Activated CD4-positive, alpha-beta T cell treated with anti-CD3 and anti-CD28 coated beads, Interleukin-2, amount 10 ng/mL, durations not matched to agents 24 days and 14 days (primary cell): Measurements from ENCODE around the gene DOCK1. TPM values are rescaled to one million over a fixed set of nuclear protein-coding genes. Genes with fewer than 3 reads are reported as not detected.

Experiments used
- DNase-seq: peaks from one replicate; pipeline ENCODE4 v3.0.0; 2022
- H3K27ac Mint-ChIP-seq: one replicate; pipeline ENCODE4 v1.8.0; 2022; ENCODE audit warnings: mild to moderate bottlenecking, mixed read lengths
- H3K27me3 Mint-ChIP-seq: one replicate; pipeline ENCODE4 v1.8.0; 2022; ENCODE audit warnings: mixed read lengths
- H3K36me3 Mint-ChIP-seq: one replicate; pipeline ENCODE4 v1.8.0; 2022; ENCODE audit warnings: low read depth, mild to moderate bottlenecking, mixed read lengths
- H3K4me1 Mint-ChIP-seq: one replicate; pipeline ENCODE4 v1.8.0; 2021; ENCODE audit warnings: mixed read lengths
- H3K4me3 Mint-ChIP-seq: one replicate; pipeline ENCODE4 v1.8.0; 2022; ENCODE audit warnings: mild to moderate bottlenecking, moderate library complexity, mixed read lengths
- H3K9me3 Mint-ChIP-seq: one replicate; pipeline ENCODE4 v1.8.0; 2021; ENCODE audit warnings: mixed read lengths
- intact Hi-C: fragments of 100-400 bp; cut with micrococcal nuclease; formaldehyde crosslinking; loops from one replicate; pipeline ENCODE4 v1.15.1; 2023
- total RNA-seq: library from RNA; stranded (reverse); gene quantifications from 2 replicates; pipeline ENCODE4 v1.2.3, GENCODE V29; 2022

DOCK1 gene
- total RNA-seq, 1 donor from 2014 or later: 1.5 TPM

DNA sequence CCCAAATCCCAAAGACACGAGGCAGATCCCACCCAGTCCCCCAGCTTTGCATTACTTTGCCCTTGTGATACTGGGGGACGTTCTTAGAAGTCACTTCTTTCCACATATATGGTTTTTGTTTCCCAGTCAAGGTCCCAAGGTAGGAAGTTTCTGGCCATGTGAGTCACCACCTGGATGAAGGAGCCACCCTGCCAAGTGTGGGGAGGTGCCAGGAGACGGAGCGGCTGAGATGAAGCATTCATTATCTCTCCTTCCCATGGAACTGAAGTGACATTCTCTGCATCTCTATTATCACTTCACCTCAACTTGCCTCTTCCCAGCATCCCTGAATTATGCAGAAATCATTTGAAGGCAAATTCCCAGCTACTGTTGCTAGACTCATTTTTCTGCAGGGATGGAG, 427.4 kb downstream of the DOCK1 start:
- Mint-ChIP-seq H3K36me3 (no peaks in the 10 kb centered on the region), H3K9me3 (no peaks in the 10 kb centered on the region), H3K27ac (no peak overlapping the region), H3K27me3 (peaks cover 13% of the 10 kb centered on the region), H3K4me1 (no peaks in the 10 kb centered on the region), H3K4me3 (no peak overlapping the region)
- no peak for DNase-seq
- intact Hi-C loops: no loop called here

DNA sequence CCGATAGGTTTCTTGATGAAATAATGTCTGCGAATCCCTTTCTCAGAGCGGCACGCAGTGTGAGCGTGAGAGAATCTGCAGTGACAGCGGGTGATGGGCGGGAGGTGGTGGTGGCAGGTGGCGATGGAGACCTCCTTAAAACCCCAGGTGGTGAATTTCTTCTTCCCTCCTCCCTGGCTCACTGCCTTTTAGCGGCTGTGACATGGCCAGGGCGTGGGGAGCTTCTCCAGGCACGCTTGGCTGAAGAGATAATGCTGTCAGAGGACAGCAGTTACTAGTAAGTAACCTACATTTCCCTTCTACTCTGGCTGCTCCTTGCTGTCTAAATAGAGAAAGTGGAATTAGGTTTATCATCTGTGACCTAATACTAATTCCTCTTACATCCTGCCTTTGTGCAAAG, 432.6 kb downstream of the DOCK1 start:
- DNase-seq: no peak
- no peaks in the 10 kb centered on the region for H3K9me3 Mint-ChIP-seq
- no peak overlapping the region for H3K4me3 Mint-ChIP-seq
- no peaks in the 10 kb centered on the region for H3K36me3 Mint-ChIP-seq
- H3K27me3 Mint-ChIP-seq: peaks cover 18% of the 10 kb centered on the region
- H3K4me1 Mint-ChIP-seq: no peaks in the 10 kb centered on the region
- intact Hi-C loops: no loop called here
- no peak overlapping the region for H3K27ac Mint-ChIP-seq

DNA sequence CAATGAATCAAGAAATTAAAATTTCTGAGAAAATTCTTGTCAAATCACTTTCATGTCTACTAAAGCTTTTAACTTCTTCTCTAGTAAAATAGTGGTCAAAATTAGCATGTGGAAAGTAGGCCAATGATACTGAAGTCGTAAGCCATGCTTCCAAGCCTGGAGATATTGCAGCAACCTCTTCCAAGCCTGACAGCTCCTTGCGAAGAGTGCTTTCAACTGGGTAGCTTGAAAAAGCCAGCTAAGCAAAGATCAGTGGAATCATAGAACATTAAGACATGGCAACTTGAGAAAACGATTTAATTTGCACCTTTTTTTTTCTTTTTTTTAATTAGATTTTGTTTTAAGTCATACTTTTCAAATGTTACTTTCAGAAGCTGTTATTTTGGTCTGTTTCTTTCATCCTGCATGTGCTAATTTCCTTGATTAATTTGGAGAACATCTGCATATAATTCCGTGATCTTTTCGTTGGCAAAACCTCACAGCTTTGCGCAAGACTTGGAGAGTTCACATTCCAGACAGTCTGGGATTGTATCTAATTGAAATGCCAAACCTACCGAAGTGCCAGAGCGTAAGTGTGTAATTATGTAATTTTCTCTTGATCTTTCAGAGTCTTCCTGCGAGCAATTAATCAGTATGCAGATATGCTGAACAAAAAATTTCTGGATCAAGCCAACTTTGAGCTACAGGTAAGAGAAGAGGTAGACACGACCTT, 433.3 kb downstream of the DOCK1 start:
- no peaks in the 10 kb centered on the region for H3K4me1 Mint-ChIP-seq
- H3K27ac Mint-ChIP-seq: no peak overlapping the region
- intact Hi-C loops: no loop called here
- no peaks in the 10 kb centered on the region for H3K9me3 Mint-ChIP-seq
- peaks cover 16% of the 10 kb centered on the region for H3K27me3 Mint-ChIP-seq
- no peak overlapping the region for H3K4me3 Mint-ChIP-seq
- no peaks in the 10 kb centered on the region for H3K36me3 Mint-ChIP-seq
- DNase-seq: no peak

DNA sequence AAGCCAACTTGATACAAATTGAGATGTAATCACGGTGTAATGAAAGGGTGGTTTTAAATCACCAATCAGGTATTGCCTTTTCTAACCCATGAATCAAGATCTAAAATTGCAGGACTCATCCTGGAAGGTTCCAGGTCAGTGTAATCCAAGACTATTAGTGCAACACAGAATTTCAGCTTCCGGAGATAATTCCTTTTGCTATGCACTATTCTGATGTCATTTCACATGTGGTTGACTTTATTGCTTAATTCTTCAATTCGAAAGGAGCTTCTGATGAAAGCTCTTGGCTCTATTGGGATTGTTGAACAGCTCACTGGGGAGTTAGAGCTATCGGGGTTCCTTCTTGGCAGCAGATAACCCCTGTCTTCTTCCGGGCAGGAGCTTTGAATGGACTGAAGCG, 438.6 kb downstream of the DOCK1 start:
- Mint-ChIP-seq H3K4me3 (no peak overlapping the region), H3K27ac (no peak overlapping the region), H3K9me3 (no peaks in the 10 kb centered on the region), H3K27me3 (peaks cover 4% of the 10 kb centered on the region), H3K36me3 (no peaks in the 10 kb centered on the region), H3K4me1 (no peaks in the 10 kb centered on the region)
- intact Hi-C loops: no loop called here
- DNase-seq: no peak

DNA sequence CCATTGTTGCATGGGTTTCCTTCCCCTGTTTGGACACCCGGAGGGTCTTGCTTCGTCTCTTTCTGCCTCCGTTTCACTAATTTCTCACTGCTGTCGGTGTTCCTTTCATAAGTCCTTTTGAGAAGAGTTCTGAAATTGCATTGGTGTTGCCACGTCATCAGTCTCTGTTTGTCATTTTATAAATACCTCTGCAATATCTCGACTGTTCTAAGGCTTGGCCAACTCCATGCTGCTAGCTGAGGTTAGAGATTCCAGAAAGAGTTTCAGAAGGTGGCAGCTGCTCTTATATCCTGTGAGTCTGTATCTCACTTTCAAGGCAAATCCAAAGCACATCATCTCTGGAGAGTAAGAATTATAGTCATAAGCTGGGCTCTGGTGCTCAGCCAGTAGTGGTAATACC, 439.1 kb downstream of the DOCK1 start:
- no peaks in the 10 kb centered on the region for H3K4me1 Mint-ChIP-seq
- DNase-seq: no peak
- no peaks in the 10 kb centered on the region for H3K36me3 Mint-ChIP-seq
- H3K27ac Mint-ChIP-seq: no peak overlapping the region
- peaks cover 2% of the 10 kb centered on the region for H3K27me3 Mint-ChIP-seq
- H3K9me3 Mint-ChIP-seq: no peaks in the 10 kb centered on the region
- H3K4me3 Mint-ChIP-seq: no peak overlapping the region
- intact Hi-C loops: no loop called here

DNA sequence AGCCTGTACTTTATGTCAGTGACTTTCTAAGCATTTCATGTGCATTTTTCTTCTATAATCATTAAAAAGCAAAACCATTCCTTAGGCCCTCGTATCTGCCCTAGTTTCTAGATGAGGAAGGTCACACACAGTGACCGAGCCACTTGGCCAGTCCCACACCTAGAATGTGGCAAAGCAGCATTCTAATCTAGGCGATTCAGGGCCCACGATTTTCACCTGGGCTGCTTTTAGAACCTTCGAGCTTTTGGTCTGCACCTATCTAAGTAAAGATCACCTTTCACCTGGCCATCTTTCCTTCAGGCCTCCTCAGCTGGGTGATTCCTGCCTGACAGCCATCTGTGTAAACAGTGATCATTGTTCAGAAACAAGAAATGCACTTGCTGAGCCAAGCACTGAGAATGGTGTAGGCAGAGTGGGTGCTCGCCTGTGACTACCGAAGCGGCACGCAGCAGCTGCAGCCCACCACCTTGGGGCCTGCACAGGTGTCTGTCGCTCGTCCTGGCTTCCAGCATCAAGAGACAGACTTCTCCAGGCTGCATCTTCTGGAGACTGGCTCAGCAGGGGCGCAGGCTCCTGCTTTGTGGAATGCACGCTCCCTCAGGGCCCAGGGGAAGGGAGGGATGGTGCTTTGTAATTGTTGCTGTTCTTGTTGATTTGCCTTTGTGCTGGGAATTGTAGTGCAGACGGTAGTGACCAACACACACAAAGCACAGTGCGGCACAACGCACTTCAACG, 440.2 kb downstream of the DOCK1 start:
- Mint-ChIP-seq H3K9me3 (no peaks in the 10 kb centered on the region), H3K27ac (no peak overlapping the region), H3K4me3 (no peak overlapping the region), H3K4me1 (no peaks in the 10 kb centered on the region), H3K27me3 (peaks cover 4% of the 10 kb centered on the region), H3K36me3 (no peaks in the 10 kb centered on the region)
- intact Hi-C loops: no loop called here
- DNase-seq: no peak

DNA sequence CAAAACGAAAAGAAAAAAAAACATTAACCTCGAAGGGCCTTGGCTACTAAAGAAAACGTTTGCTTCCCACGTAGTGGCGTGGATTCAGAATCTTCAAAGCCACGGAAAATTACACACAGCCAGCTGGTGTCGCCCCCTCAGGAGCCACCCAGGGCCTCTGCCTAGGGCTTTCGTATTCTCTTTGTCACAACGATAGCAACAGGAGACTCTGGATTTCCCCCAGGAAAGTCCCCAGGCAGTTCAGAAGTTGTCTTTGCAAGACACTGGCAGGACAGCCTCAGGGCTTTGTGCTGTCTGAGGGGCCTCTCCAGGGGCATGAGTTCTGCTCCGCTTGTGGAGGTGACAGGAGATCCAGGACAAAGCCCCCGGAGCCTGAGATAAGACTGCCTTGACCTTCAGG, 441.4 kb downstream of the DOCK1 start:
- H3K4me1 Mint-ChIP-seq: no peaks in the 10 kb centered on the region
- no peaks in the 10 kb centered on the region for H3K36me3 Mint-ChIP-seq
- H3K4me3 Mint-ChIP-seq: no peak overlapping the region
- H3K27ac Mint-ChIP-seq: no peak overlapping the region
- no peaks in the 10 kb centered on the region for H3K9me3 Mint-ChIP-seq
- peaks cover 3% of the 10 kb centered on the region for H3K27me3 Mint-ChIP-seq
- intact Hi-C loops: no loop called here
- peak; percentile 58 for DNase-seq

DNA sequence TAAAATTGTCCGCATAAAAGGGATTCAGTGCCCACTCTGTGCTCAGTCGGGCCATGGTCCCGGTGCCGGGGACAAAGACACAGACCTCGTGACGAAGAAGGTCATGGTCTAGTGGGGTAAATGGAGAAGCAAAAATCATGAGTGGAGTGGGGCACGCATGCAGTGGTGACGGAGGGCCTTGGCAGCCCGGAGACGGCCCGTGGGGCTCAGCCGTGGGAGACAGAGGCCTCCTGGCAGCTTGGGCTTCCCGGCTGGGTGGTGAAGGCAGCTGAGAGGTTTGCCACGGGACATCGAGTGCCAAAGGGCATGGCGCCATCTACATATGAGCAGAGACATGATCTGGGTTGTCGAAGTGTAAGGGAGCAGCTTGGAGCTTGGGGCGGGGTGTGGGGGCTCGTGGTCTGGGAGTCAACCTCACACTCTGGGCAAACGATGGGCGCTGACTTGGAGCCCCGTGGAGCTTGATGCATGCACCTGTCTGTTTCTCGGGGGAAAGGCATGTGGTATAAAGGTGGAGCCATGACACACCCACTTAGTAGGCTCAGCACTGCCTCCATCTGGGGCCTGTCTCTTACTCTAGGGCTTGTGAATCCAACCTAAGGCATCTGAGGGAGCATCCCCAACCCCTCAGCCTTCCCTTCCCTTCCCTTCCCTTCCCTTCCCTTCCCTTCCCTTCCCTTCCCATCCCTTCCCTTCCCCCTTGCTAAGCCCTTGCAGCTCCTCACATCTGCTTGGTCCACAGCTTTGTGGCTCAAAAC, 442.2 kb downstream of the DOCK1 start:
- H3K4me1 Mint-ChIP-seq: no peaks in the 10 kb centered on the region
- intact Hi-C loops: no loop called here
- no peak for DNase-seq
- H3K36me3 Mint-ChIP-seq: no peaks in the 10 kb centered on the region
- peaks cover 2% of the 10 kb centered on the region for H3K27me3 Mint-ChIP-seq
- no peaks in the 10 kb centered on the region for H3K9me3 Mint-ChIP-seq
- no peak overlapping the region for H3K27ac Mint-ChIP-seq
- no peak overlapping the region for H3K4me3 Mint-ChIP-seq

DNA sequence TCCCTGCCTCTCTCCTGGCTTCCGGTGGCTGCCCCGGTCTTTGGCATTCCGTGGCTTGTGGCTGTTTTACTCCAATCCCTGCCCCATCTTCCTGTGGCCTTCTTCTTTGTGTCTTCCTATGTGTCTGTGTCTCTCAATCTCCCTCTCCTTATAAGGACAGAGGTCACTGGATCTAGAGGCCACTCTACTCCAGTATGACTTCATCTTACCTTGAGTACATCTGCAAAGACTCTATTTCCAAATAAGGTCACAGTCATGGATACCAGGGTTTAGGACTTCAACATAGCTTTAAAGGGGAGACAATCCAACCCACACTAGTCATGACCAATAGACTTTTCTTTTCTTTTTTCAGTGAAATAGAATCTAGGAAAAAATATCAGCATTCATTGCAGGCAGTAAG, 444.5 kb downstream of the DOCK1 start:
- no peak for DNase-seq
- Mint-ChIP-seq H3K4me3 (no peak overlapping the region), H3K4me1 (no peaks in the 10 kb centered on the region), H3K9me3 (no peaks in the 10 kb centered on the region), H3K27me3 (peaks cover 2% of the 10 kb centered on the region), H3K27ac (no peak overlapping the region), H3K36me3 (no peaks in the 10 kb centered on the region)
- intact Hi-C loops: no loop called here

DNA sequence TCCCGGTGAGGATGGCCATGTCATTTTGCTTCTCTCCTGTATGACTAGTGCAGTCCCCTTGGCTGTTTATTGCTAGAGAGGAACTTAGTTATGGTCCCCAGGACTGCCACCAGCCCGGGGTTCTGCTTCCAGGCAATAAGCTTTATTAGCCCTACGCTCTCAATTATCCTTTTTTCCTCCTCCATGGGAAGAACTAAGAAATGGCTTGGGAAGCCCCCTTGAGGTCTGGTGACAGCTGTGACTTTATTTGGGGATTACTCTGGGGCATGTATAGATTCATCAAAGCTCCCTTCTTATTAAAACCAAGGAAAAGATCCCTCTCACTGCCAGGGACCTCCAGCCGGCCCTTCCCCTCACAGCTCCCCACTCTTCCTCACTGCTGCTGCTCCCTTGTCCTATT, 446.3 kb downstream of the DOCK1 start:
- Mint-ChIP-seq H3K27me3 (peaks cover 2% of the 10 kb centered on the region), H3K4me1 (no peaks in the 10 kb centered on the region), H3K27ac (no peak overlapping the region), H3K9me3 (no peaks in the 10 kb centered on the region), H3K36me3 (no peaks in the 10 kb centered on the region), H3K4me3 (no peak overlapping the region)
- intact Hi-C loops: no loop called here
- no peak for DNase-seq

DNA sequence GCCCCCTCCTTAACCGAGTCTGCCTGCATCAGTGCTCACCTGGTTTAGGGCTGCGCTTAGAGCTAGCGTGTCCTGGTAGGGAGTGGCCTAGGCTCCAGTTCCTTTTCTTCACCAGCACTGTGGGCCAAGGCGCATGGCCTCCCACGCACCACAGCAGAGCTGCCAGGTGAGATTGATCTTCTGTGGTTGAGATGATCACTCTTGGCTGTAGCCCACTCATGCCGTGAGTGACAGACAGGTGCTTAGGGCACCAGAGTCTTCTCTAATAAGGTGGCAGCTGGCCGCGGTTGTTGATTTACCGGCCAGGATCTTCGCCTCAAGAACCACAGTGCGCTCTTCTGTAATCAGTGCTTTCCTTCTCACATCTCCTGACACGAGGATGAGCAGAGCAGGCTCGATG, 448.3 kb downstream of the DOCK1 start:
- no peak overlapping the region for H3K4me3 Mint-ChIP-seq
- H3K4me1 Mint-ChIP-seq: no peaks in the 10 kb centered on the region
- intact Hi-C loops: no loop called here
- H3K9me3 Mint-ChIP-seq: no peaks in the 10 kb centered on the region
- no peak for DNase-seq
- H3K36me3 Mint-ChIP-seq: no peaks in the 10 kb centered on the region
- no peak overlapping the region for H3K27ac Mint-ChIP-seq
- peaks cover 2% of the 10 kb centered on the region for H3K27me3 Mint-ChIP-seq

DNA sequence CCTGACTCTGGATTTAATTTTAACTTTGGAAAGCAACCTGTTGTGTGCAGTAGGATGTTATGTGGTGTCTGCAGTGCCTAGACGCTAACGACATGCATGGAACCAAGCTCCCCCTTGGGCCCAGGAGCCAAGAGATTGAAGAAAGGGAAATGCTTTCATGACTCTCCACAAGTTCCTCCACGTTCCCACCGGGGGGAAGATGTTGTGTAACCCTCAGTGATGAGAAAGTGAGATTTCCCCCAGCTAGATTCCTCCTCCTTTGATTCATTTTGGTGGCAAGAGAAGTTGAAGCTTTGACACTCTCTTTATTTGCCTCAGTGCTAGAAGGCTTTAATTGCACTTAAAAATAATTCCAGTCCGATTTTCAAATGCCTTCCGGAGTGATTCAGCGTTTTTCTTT, 449.0 kb downstream of the DOCK1 start:
- no peak overlapping the region for H3K27ac Mint-ChIP-seq
- no peak overlapping the region for H3K4me3 Mint-ChIP-seq
- no peaks in the 10 kb centered on the region for H3K4me1 Mint-ChIP-seq
- H3K36me3 Mint-ChIP-seq: no peaks in the 10 kb centered on the region
- H3K9me3 Mint-ChIP-seq: no peaks in the 10 kb centered on the region
- no peak for DNase-seq
- intact Hi-C loops: no loop called here
- H3K27me3 Mint-ChIP-seq: peaks cover 2% of the 10 kb centered on the region

DNA sequence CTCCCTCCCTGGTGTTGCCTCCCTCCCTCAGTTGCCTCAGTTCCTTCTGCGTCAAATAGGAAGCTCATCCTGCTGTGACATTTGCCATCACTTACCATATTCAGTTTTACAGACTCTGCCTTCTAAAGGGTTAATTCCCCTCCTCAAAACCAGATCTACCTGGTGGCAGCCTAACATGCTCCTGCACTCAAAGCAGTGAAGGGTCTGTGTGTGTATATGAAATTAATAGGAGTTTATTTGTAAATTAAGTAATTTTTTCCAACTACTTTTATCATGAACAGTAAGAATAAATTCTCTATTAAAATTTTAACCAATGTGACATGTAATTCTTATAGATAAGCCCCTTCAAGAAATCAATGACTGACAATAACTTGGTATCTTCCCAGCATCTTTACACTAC, 449.8 kb downstream of the DOCK1 start:
- H3K27me3 Mint-ChIP-seq: no peaks in the 10 kb centered on the region
- H3K36me3 Mint-ChIP-seq: no peaks in the 10 kb centered on the region
- no peaks in the 10 kb centered on the region for H3K4me1 Mint-ChIP-seq
- H3K9me3 Mint-ChIP-seq: no peaks in the 10 kb centered on the region
- no peak overlapping the region for H3K27ac Mint-ChIP-seq
- intact Hi-C loops: no loop called here
- DNase-seq: no peak
- H3K4me3 Mint-ChIP-seq: no peak overlapping the region

DNA sequence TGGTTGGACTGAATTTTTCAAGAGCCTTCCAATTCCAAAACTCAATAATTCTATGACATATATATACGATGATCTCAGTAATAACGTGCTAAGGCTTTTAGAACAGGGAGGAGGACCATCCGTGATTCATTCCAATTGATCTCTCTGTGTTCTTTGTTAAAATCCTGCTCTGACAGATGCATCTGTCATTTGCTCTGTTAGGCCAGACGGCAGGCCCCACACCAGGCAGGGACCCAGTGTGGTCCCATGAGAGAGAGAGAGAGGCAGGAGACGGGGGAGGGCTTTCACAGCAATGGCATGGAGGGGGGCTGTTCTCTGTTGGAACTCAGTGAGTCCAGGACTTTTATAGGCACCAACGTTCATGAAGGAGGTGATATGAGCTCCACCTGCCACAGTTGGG, 451.1 kb downstream of the DOCK1 start:
- Mint-ChIP-seq H3K9me3 (no peaks in the 10 kb centered on the region), H3K4me1 (no peaks in the 10 kb centered on the region), H3K36me3 (no peaks in the 10 kb centered on the region), H3K27me3 (no peaks in the 10 kb centered on the region), H3K27ac (no peak overlapping the region), H3K4me3 (no peak overlapping the region)
- DNase-seq: no peak
- intact Hi-C loops: no loop called here
